ENCODE data around the gene TRPT1. TPM values are rescaled to one million over a fixed set of nuclear protein-coding genes. Genes with fewer than 3 reads are reported as not detected.
A peak's percentile ranks its signal among the peaks of the same experiment; 100 is the strongest.

Gene TRPT1
- total RNA-seq, 1 experiment from 2014 or later: 66.1 TPM

DNA sequence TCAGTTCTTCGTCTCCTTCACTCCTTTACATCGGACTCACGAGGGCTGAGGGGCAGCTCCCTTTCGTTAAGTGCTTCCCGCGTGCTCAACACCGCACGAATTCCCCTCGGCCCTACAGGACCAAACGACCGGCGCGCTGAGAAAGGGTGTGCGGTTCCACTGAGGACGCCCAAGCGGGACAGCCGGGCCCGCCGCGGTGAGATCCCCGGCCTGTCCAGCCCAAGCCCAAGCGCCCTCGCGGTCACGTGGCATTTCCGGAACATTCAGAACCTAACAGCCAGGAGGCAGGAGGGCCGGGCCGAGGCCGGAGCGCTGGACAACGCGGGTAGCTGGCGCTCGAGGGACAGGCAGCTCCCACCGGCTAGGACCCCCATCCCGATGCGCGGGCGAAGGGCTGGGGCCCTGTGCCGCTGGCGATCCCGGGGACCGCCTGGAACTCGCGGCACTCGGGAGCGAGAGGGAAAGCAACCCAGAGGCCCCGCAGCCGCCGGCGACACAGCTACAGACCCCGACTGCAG, 40.8 kb downstream of the TRPT1 start:
- POLR2A ChIA-PET: interaction anchor here (0.6 to 0.7 kb wide), 3 partner anchors 11 to 323 kb away, joined by 3 to 8 read pairs (median 5); no protein-coding TSS in a partner anchor
- ATAC-seq (peak; percentile 43), DNase-seq (ENCODE audit: low read depth, low spot score) (no peak)
- TF ChIP-seq SIN3A (IDR thresholded peaks at IDR 0.05; ENCODE audit: borderline replicate concordance, insufficient read depth, low read depth, low read length) (no peak), POLR2AphosphoS5 (IDR thresholded peaks at IDR 0.05; ENCODE audit: low read depth, low read length) (peak; percentile 97)
- CTCF ChIA-PET: interaction anchor here (0.5 to 1.1 kb wide), 3 partner anchors 11 to 1255 kb away, joined by 3 to 7 read pairs (median 3); no protein-coding TSS in a partner anchor
- peaks cover 41% of the 10 kb centered on the region for H3K4me1 ChIP-seq (ENCODE audit: control insufficient read depth, insufficient read depth, low read length)
- TSS peak; percentile 90 for BruUV-seq (replicated peaks)
- no peaks in the 10 kb centered on the region for H3K9me3 ChIP-seq (ENCODE audit: control insufficient read depth, insufficient read depth, low read depth, low read length)
- peak overlapping the region; percentile 83 to 90; a peak in 3 of 4 replicates for H3K4me3 ChIP-seq (ENCODE audit: low read depth in 2 of 2, low read length in 2 of 2)
- in situ Hi-C loops (cut with HindIII; ENCODE audit: low pct_unique_long_range_greater_than_20kb, low sequenced_read_pairs) (no loop called here), intact Hi-C loops (cut with micrococcal nuclease; ENCODE audit: unreplicated experiment) (no loop called here)
- peak overlapping the region; percentile 98 for H3K27ac ChIP-seq (ENCODE audit: low read length)
- peaks cover 4% of the 10 kb centered on the region; the same call in 1 of the 2 replicates for H3K36me3 ChIP-seq (ENCODE audit: control insufficient read depth, insufficient read depth, low read length)
- no peaks in the 10 kb centered on the region for H3K27me3 ChIP-seq (ENCODE audit: control insufficient read depth, insufficient read depth, low read length)

DNA sequence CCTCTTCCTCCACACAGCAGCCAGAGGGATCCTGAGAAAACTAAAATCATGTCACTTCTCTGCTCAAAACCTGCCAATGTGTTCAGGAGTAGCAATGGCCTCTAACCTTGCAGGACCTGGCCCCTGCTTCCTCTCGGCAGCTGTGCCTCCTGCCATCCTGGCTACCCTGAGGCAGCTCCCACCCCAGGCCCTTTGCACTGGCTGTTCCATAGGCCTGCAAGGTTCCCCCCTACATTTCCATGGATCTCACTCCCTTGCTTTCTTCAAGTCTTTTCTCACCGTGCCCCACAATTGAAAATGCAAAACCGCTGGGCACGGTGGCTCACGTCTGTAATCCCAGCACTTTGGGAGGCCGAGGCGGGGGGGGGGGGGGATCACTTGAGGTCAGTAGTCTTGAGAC, 42.1 kb downstream of the TRPT1 start:
- CTCF ChIA-PET: no interaction called here

More for the DNA sequence above, 42.1 kb downstream of the TRPT1 start:
- DNase-seq (ENCODE audit: low read depth, low spot score): no peak
- H3K4me3 ChIP-seq (ENCODE audit: low read depth in 2 of 2, low read length in 2 of 2): peak overlapping the region; percentile 83 to 90; a peak in 3 of 4 replicates
- in situ Hi-C loops (cut with HindIII; ENCODE audit: low pct_unique_long_range_greater_than_20kb, low sequenced_read_pairs): no loop called here
- ATAC-seq: no peak
- peak overlapping the region; percentile 98 for H3K27ac ChIP-seq (ENCODE audit: low read length)
- intact Hi-C loops (cut with micrococcal nuclease; ENCODE audit: unreplicated experiment): no loop called here
- H3K27me3 ChIP-seq (ENCODE audit: control insufficient read depth, insufficient read depth, low read length): no peaks in the 10 kb centered on the region
- peaks cover 37% of the 10 kb centered on the region for H3K4me1 ChIP-seq (ENCODE audit: control insufficient read depth, insufficient read depth, low read length)
- TF ChIP-seq, protein P1, sequence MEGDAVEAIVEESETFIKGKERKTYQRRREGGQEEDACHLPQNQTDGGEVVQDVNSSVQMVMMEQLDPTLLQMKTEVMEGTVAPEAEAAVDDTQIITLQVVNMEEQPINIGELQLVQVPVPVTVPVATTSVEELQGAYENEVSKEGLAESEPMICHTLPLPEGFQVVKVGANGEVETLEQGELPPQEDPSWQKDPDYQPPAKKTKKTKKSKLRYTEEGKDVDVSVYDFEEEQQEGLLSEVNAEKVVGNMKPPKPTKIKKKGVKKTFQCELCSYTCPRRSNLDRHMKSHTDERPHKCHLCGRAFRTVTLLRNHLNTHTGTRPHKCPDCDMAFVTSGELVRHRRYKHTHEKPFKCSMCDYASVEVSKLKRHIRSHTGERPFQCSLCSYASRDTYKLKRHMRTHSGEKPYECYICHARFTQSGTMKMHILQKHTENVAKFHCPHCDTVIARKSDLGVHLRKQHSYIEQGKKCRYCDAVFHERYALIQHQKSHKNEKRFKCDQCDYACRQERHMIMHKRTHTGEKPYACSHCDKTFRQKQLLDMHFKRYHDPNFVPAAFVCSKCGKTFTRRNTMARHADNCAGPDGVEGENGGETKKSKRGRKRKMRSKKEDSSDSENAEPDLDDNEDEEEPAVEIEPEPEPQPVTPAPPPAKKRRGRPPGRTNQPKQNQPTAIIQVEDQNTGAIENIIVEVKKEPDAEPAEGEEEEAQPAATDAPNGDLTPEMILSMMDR (IDR thresholded peaks at IDR 0.05): no peak
- TF ChIP-seq TCF7L2 (IDR thresholded peaks at IDR 0.05; ENCODE audit: low read depth, low read length) (no peak), POLR2AphosphoS5 (IDR thresholded peaks at IDR 0.05; ENCODE audit: low read depth, low read length) (no peak), SIN3A (IDR thresholded peaks at IDR 0.05; ENCODE audit: borderline replicate concordance, insufficient read depth, low read depth, low read length) (no peak)
- TF ChIP-seq, protein P2, sequence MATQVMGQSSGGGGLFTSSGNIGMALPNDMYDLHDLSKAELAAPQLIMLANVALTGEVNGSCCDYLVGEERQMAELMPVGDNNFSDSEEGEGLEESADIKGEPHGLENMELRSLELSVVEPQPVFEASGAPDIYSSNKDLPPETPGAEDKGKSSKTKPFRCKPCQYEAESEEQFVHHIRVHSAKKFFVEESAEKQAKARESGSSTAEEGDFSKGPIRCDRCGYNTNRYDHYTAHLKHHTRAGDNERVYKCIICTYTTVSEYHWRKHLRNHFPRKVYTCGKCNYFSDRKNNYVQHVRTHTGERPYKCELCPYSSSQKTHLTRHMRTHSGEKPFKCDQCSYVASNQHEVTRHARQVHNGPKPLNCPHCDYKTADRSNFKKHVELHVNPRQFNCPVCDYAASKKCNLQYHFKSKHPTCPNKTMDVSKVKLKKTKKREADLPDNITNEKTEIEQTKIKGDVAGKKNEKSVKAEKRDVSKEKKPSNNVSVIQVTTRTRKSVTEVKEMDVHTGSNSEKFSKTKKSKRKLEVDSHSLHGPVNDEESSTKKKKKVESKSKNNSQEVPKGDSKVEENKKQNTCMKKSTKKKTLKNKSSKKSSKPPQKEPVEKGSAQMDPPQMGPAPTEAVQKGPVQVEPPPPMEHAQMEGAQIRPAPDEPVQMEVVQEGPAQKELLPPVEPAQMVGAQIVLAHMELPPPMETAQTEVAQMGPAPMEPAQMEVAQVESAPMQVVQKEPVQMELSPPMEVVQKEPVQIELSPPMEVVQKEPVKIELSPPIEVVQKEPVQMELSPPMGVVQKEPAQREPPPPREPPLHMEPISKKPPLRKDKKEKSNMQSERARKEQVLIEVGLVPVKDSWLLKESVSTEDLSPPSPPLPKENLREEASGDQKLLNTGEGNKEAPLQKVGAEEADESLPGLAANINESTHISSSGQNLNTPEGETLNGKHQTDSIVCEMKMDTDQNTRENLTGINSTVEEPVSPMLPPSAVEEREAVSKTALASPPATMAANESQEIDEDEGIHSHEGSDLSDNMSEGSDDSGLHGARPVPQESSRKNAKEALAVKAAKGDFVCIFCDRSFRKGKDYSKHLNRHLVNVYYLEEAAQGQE (IDR thresholded peaks at IDR 0.05; ENCODE audit: insufficient read depth in 1 of 2, low read depth in 2 of 2, low read length in 1 of 2): no peak
- peaks cover 7% of the 10 kb centered on the region; the same call in 1 of the 2 replicates for H3K9me3 ChIP-seq (ENCODE audit: control insufficient read depth, insufficient read depth, low read depth, low read length)
- no peaks in the 10 kb centered on the region for H3K36me3 ChIP-seq (ENCODE audit: control insufficient read depth, insufficient read depth, low read length)
- no TSS peak for BruUV-seq (replicated peaks)
- POLR2A ChIA-PET: no interaction called here

All from Panc1 (cell line).